Left cardiac atrium (tissue), 4 donors: Measurements from ENCODE around the gene NPIPB6. TPM values are rescaled to one million over a fixed set of nuclear protein-coding genes. Genes with fewer than 3 reads are reported as not detected.

Experiments
- ATAC-seq, 2 donors: fragments of 200-7000 bp; cut with Tn5 transposase; one replicate each; pipeline ENCODE4 v1.9.1; 2020; ENCODE audit warnings: mild to moderate bottlenecking in 2 of 2, moderate library complexity in 2 of 2
- DNase-seq: peaks from one replicate; pipeline ENCODE4 v3.0.0-alpha.2; 2020
- intact Hi-C, 2 donors: fragments of 100-400 bp; cut with DNase I; formaldehyde crosslinking; loops; one replicate each; pipeline versions ENCODE4 v1.14.1 to v1.15.1; 2022 to 2023
- total RNA-seq, 2 donors: library from RNA; stranded (reverse); fragmentation: NEBNext Ultra II Directional; extraction: Animal tissue kit (Norgen Biotek cat#: 25700); gene quantifications; one replicate each; pipeline ENCODE4 v1.2.1, GENCODE V29; 2021
- donor health status: DM: no; HTN: yes; CAD: no.
- donor health status: DM: no; HTN: yes; CAD: no; lungs with severe emphysema.
- donor health status: DM: yes; HTN: yes; CAD: no.
- donor health status: Dilated cardiomyopathy.

NPIPB6 gene
- total RNA-seq, 2 donors from 2014 or later = 0.56 to 1.4 TPM

- peak; percentile 52 for DNase-seq
- ATAC-seq = peak; percentile 72 to 79
- intact Hi-C loops = no loop called here
Measured at GRCh38 chr16:28326881-28327610, 36.3 kb downstream of the NPIPB6 start.

- ATAC-seq (no peak), DNase-seq (no peak)
- intact Hi-C loops = no loop called here
Measured at GRCh38 chr16:28324887-28325279, 38.4 kb downstream of the NPIPB6 start.

GRCh38 chr16:28324235-28324886 lies 38.9 kb downstream of the NPIPB6 start:
- no peak for ATAC-seq
- no peak for DNase-seq
- intact Hi-C loops = no loop called here

- DNase-seq (no peak), ATAC-seq (peak in 1 of 2 donors; percentile 38)
- intact Hi-C loops = no loop called here
Measured at GRCh38 chr16:28321700-28322411, 41.5 kb downstream of the NPIPB6 start.

- intact Hi-C loops = no loop called here
- ATAC-seq (no peak), DNase-seq (no peak)
Measured at GRCh38 chr16:28320741-28321140, 42.6 kb downstream of the NPIPB6 start.

GRCh38 chr16:28320023-28320561 lies 43.2 kb downstream of the NPIPB6 start:
- intact Hi-C loops = no loop called here
- no peak for ATAC-seq
- DNase-seq = no peak

- ATAC-seq (no peak), DNase-seq (no peak)
- intact Hi-C loops = no loop called here
Measured at GRCh38 chr16:28319476-28320022, 43.8 kb downstream of the NPIPB6 start.

- intact Hi-C loops = no loop called here
- ATAC-seq (no peak), DNase-seq (no peak)
Measured at GRCh38 chr16:28318042-28318744, 45.1 kb downstream of the NPIPB6 start.

- peak; percentile 53 for DNase-seq
- peak; percentile 40 to 65 for ATAC-seq
- intact Hi-C loops = loop anchor here in 1 of 2 donors (2.0 kb wide), 1 partner anchor 38 kb away; no protein-coding TSS in a partner anchor
Measured at GRCh38 chr16:28317040-28317880, 46.0 kb downstream of the NPIPB6 start.

GRCh38 chr16:28316054-28316453 lies 47.3 kb downstream of the NPIPB6 start:
- ATAC-seq (no peak), DNase-seq (no peak)
- intact Hi-C loops = loop anchor here in 1 of 2 donors (2.0 kb wide), 1 partner anchor 37 kb away; no protein-coding TSS in a partner anchor

GRCh38 chr16:28313587-28313986 lies 49.7 kb downstream of the NPIPB6 start:
- intact Hi-C loops = no loop called here
- DNase-seq (no peak), ATAC-seq (no peak)

- no peak for ATAC-seq
- intact Hi-C loops = no loop called here
- no peak for DNase-seq
Measured at GRCh38 chr16:28312327-28312726, 51.0 kb downstream of the NPIPB6 start.

- ATAC-seq (no peak), DNase-seq (no peak)
- intact Hi-C loops = no loop called here
Measured at GRCh38 chr16:28311913-28312312, 51.4 kb downstream of the NPIPB6 start.

GRCh38 chr16:28311413-28311812 lies 51.9 kb downstream of the NPIPB6 start:
- ATAC-seq (no peak), DNase-seq (no peak)
- intact Hi-C loops = no loop called here

GRCh38 chr16:28310796-28311195 lies 52.5 kb downstream of the NPIPB6 start:
- ATAC-seq = no peak
- intact Hi-C loops = no loop called here
- DNase-seq = no peak

- ATAC-seq = peak; percentile 78 to 87
- intact Hi-C loops = no loop called here
Measured at GRCh38 chr16:28309811-28310311, 53.4 kb downstream of the NPIPB6 start.

GRCh38 chr16:28308794-28309584 lies 54.3 kb downstream of the NPIPB6 start:
- ATAC-seq (peak in 1 of 2 donors; percentile 46), DNase-seq (no peak)
- intact Hi-C loops = no loop called here

More at GRCh38 chr16:28309811-28310311, 53.4 kb downstream of the NPIPB6 start:
- DNase-seq = no peak
